Measurements from ENCODE around the gene ADAMTS1.

Gene ADAMTS1

GRCh38 chr21:26811482-26811881 is 33.7 kb downstream of the ADAMTS1 start:
- H3K4me3 ChIP-seq (ENCODE audit: low read length, poor library complexity, severe bottlenecking), result no peak overlapping the region
- H3K4me2 ChIP-seq (ENCODE audit: low read depth, low read length, poor library complexity, severe bottlenecking), result no peak overlapping the region
- H3K27me3 ChIP-seq (ENCODE audit: insufficient read depth, low read length, poor library complexity, severe bottlenecking), result no peaks in the 10 kb centered on the region
- TF ChIP-seq EZH2phosphoT487 (IDR thresholded peaks at IDR 0.05; ENCODE audit: borderline replicate concordance), result no peak
- no peak for TF ChIP-seq CTCF (conservative IDR thresholded peaks at IDR 0.05; ENCODE audit: low read length)
- H3K9ac ChIP-seq (ENCODE audit: low read depth, low read length, poor library complexity, severe bottlenecking), result no peak overlapping the region
- H3K9me2 ChIP-seq (replicated peaks; ENCODE audit: low read depth, low read length), result no peaks in the 10 kb centered on the region
- no peaks in the 10 kb centered on the region for H3K36me3 ChIP-seq (ENCODE audit: insufficient read depth, low read length)
- no peak overlapping the region for H2AFZ ChIP-seq (ENCODE audit: low read length)
- H4K20me1 ChIP-seq (ENCODE audit: insufficient read depth, low read length, poor library complexity, severe bottlenecking), result no peaks in the 10 kb centered on the region
- no peaks in the 10 kb centered on the region for H3K79me2 ChIP-seq (ENCODE audit: insufficient read depth, low read length)
- no peaks in the 10 kb centered on the region for H3K9me3 ChIP-seq (ENCODE audit: insufficient read depth, low read depth, low read length)
- no peaks in the 10 kb centered on the region for H3F3A ChIP-seq (ENCODE audit: low read depth)
- no peaks in the 10 kb centered on the region for H3K4me1 ChIP-seq (ENCODE audit: insufficient read depth, low read length, poor library complexity, severe bottlenecking)

GRCh38 chr21:26810676-26811415 is 34.4 kb downstream of the ADAMTS1 start:
- Histone ChIP-seq H3K27me3 (ENCODE audit: insufficient read depth, low read length, poor library complexity, severe bottlenecking) (no peaks in the 10 kb centered on the region), H3K79me2 (ENCODE audit: insufficient read depth, low read length) (no peaks in the 10 kb centered on the region), H3F3A (ENCODE audit: low read depth) (no peaks in the 10 kb centered on the region), H3K4me2 (ENCODE audit: low read depth, low read length, poor library complexity, severe bottlenecking) (no peak overlapping the region), H2AFZ (ENCODE audit: low read length) (no peak overlapping the region), H3K36me3 (ENCODE audit: insufficient read depth, low read length) (no peaks in the 10 kb centered on the region), H3K4me1 (ENCODE audit: insufficient read depth, low read length, poor library complexity, severe bottlenecking) (no peaks in the 10 kb centered on the region), H3K9ac (ENCODE audit: low read depth, low read length, poor library complexity, severe bottlenecking) (no peak overlapping the region), H3K9me3 (ENCODE audit: insufficient read depth, low read depth, low read length) (no peaks in the 10 kb centered on the region), H3K9me2 (replicated peaks; ENCODE audit: low read depth, low read length) (no peaks in the 10 kb centered on the region), H4K20me1 (ENCODE audit: insufficient read depth, low read length, poor library complexity, severe bottlenecking) (no peaks in the 10 kb centered on the region), H3K4me3 (ENCODE audit: low read length, poor library complexity, severe bottlenecking) (no peak overlapping the region)
- no peak for TF ChIP-seq EZH2phosphoT487 (IDR thresholded peaks at IDR 0.05; ENCODE audit: borderline replicate concordance)
- no peak for TF ChIP-seq CTCF (conservative IDR thresholded peaks at IDR 0.05; ENCODE audit: low read length)

GRCh38 chr21:26810266-26810665 is 34.9 kb downstream of the ADAMTS1 start:
- H3K27me3 ChIP-seq (ENCODE audit: insufficient read depth, low read length, poor library complexity, severe bottlenecking), result no peaks in the 10 kb centered on the region
- no peak overlapping the region for H3K4me2 ChIP-seq (ENCODE audit: low read depth, low read length, poor library complexity, severe bottlenecking)
- no peaks in the 10 kb centered on the region for H3K79me2 ChIP-seq (ENCODE audit: insufficient read depth, low read length)
- no peaks in the 10 kb centered on the region for H4K20me1 ChIP-seq (ENCODE audit: insufficient read depth, low read length, poor library complexity, severe bottlenecking)
- H3K9me2 ChIP-seq (replicated peaks; ENCODE audit: low read depth, low read length), result no peaks in the 10 kb centered on the region
- no peaks in the 10 kb centered on the region for H3K36me3 ChIP-seq (ENCODE audit: insufficient read depth, low read length)
- no peaks in the 10 kb centered on the region for H3K9me3 ChIP-seq (ENCODE audit: insufficient read depth, low read depth, low read length)
- no peaks in the 10 kb centered on the region for H3F3A ChIP-seq (ENCODE audit: low read depth)
- no peaks in the 10 kb centered on the region for H3K4me1 ChIP-seq (ENCODE audit: insufficient read depth, low read length, poor library complexity, severe bottlenecking)
- no peak overlapping the region for H3K4me3 ChIP-seq (ENCODE audit: low read length, poor library complexity, severe bottlenecking)
- no peak overlapping the region for H3K9ac ChIP-seq (ENCODE audit: low read depth, low read length, poor library complexity, severe bottlenecking)
- no peak overlapping the region for H2AFZ ChIP-seq (ENCODE audit: low read length)
- no peak for TF ChIP-seq EZH2phosphoT487 (IDR thresholded peaks at IDR 0.05; ENCODE audit: borderline replicate concordance)
- TF ChIP-seq CTCF (conservative IDR thresholded peaks at IDR 0.05; ENCODE audit: low read length), result no peak
